ENCODE data around the gene ABHD17A.

- no peak for TF ChIP-seq CTCF (IDR thresholded peaks at IDR 0.05)
- TF ChIP-seq POLR2A (IDR thresholded peaks at IDR 0.05): no peak
Measured at GRCh38 chr19:1883784-1884183, 1.5 kb downstream of the ABHD17A start.
